CMK (cell line): ENCODE measurements around the gene ALDH1A3.

Experiments used
- DNase-seq: peaks from one replicate; pipeline ENCODE4 v3.0.0-alpha.2; 2010; ENCODE audit warnings: low read depth

The ALDH1A3 gene

GRCh38 chr15:100926971-100927756, 47.5 kb downstream of the ALDH1A3 start:
- no peak for DNase-seq

DNA sequence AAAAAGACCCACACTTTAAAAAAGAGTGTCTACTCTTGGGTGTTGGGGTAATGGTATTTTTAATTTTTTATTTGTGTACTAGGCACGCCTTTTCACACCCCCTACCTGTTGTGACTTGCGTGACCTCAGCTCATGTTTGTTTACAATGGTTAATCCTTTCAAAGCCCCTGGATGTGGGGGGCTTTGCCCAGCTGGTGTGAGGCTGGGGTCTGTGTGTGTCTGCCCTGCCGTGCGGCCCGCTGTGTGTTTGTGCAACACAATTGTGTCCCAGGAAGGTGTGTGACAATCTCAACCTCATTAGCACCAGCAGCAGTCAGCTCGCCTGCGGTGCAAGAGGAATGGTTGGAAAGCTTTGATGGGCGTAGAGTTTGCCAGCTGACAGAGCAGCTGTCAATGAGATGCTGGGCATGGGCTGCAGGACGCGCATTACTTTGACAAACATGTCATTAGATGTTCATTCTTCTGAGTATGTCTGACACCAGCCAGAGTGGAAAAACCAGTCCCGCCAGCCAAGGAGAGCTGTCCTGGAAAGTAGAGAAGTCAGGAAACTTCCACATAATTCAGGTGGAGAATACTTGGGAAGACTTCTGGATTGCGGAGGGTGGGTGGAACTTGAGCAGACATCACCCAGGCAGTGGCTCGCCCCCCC, 49.1 kb downstream of the ALDH1A3 start:
- DNase-seq: no peak

DNA sequence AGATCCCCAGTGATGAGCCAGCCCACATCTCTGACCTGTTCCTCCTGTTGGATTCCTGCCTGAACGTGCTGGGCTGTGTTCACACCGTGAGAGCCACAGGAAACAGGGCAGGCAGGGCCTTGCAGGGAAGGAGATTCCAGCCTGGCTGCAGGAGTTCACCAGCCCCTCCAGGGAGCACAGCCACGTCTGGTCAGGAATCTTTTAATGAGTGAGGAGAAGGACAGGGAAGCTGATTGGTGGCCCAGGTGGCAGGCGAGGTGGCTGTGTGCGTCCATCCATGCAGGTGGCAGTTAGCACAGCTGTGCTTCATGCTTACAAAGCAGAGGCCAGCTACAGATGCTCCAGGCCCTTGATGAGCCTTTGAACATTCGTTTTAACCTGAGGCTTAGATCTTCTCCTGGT, 50.0 kb downstream of the ALDH1A3 start:
- DNase-seq: no peak

GRCh38 chr15:100930306-100930848, 50.7 kb downstream of the ALDH1A3 start:
- DNase-seq: no peak

DNA sequence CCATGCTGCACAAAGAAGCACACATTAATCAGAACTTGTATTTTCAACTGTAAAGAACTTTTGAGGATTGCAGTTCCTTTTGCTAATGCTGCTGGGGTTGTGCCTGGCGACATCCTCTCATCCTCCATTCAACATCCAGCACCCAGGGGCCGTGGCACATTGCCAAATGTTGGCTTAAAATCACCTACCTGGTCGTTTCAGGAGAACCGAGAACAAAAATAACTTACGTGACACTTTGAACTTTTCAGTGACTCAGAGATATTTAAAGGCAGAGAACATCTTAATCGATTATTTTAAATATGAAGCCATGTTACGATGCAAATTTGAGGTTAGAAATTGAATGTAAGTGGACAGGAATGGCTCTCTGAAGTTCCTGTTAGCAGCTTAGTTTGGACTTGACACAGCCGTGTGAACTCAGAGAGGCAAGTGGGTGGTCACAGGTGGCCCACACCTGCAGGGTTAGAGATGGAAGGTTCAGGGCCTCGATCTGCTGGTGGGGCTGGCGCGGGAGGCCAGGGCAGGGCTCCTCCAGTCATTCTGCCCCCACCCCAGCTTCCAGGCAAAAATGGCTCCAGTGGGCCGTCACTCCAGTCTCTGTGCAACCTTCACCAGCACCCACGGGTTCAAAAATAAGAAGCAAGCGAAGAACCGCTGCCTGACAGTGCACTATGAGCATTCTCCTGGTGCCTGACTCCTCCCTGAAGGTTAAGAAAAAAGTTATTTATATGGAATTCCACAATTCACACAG, 51.7 kb downstream of the ALDH1A3 start:
- DNase-seq: no peak

GRCh38 chr15:100932676-100933348, 53.2 kb downstream of the ALDH1A3 start:
- DNase-seq: no peak

GRCh38 chr15:100934166-100934565, 54.5 kb downstream of the ALDH1A3 start:
- no peak for DNase-seq

GRCh38 chr15:100934726-100935125, 55.1 kb downstream of the ALDH1A3 start:
- DNase-seq: no peak

DNA sequence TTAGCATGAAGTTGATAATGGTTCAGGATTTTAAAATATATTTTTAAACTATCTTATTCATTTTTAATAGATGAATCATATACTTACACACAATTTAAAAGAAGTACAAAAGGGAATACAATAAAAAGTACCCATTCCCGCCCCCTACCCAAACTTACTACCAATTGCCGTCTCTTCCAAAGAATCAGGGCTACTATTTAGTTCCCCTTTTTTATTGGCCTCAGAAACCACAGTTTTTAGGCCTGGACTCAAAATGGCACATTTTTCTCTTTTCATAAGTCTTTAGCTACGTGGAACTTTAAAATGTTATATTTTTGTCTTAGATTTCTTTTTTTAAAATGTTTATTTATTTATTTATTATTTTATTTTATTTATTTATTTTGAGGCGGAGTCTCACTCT, 57.5 kb downstream of the ALDH1A3 start:
- DNase-seq: no peak

DNA sequence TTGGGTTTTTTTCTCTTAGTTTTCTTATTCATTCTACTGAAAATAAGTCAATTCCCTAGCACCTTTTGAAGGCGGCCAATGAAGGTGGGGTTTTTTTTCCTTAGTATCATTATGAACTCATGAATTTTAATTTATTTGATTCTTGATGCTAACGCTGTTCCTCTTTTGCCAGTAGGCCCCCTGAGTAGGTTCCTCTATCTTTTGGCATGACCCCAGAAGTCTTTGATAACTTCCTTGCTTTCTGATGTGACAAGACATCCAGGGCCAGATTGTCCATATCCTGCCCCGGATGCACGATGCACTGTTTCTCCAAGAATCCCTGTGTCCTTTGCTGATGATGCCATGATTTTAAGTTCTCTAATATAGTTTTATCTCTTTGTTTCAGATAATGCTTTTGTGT, 60.2 kb downstream of the ALDH1A3 start:
- DNase-seq: no peak

DNA sequence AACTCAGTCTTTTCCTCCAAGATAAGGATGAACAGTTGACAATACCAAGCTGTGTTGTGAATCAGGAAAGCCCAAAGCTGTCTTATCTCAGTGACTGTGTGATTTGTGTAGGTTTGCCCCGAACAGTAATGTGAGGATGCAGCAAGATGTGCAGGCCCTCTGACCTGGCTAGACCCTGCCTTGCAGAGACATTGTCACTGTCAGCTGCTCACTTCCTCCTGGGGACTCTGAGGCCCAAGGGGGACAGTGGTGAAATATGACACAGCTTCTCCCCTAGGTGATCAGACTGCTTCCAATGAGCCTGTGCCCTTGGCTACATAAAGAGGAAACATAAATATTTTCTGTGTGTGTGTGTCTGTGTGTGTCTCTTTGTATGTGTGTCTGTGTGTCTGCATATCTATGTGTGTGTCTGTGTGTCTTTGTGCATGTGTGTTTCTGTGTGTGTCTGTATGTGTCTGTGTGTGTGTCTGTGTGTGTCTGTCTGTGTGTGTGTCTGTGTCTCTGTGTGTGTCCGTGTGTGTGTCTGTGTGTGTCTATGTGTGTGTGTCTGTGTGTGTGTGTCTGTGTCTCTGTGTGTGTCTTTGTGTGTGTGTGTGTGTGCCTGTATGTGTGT, 61.2 kb downstream of the ALDH1A3 start:
- DNase-seq: no peak

DNA sequence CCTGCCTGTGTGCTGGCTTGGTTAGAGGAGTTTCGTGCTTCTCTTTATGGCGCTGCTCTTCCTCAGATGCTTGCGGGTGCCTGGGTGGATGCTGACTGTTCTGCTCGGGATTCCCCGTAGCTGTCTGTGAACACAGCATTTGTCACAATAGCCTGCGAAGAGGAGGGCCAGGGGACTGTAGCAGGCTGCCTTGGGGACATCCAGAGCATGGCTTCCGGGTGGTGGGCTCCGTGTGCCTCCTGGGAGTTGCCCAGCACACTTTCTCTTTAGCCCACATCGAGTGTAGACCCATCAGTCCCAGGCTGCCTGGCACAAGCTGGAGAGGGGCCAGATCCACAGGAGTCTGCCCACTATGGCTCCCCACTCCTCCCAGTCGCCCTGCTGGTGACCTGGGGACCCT, 61.9 kb downstream of the ALDH1A3 start:
- DNase-seq: no peak

DNA sequence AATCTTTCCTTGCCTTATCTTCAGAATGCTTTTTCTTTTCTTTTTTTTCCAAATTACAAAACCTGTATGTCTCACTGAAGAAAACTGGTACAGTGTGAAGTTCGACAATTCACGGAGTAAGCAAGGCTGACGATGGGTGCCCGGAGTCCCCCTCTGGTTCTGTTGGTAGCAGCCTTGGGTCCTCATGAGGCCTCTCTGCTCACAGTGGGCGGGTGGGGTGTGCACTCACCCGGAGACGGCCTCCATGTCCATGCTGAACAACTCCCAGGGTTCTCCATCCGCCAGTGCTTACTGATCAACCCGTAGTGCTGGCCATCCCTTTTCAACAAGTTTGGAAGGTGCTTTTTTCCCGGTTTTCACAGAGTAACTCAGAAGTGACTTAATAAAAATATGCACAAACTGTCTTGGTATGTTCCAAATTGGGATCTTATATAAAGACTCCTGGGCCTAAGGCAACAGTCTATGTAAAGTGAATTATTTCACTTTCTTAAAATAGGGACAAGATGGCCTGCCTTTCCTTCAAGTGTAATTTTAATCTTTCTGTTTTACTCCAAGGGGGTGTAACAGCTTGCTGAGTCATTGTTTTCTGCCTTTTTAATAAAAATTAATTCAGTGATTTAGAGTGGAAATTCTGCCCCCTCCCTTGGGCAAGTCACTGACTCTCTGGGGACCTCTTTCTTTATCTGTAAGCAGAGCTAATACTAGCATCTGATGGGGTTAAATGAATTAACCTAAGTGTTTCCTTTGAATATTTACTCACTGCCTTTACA, 63.2 kb downstream of the ALDH1A3 start:
- no peak for DNase-seq

- DNase-seq: no peak
Measured at GRCh38 chr15:100944244-100944895, 64.7 kb downstream of the ALDH1A3 start.

GRCh38 chr15:100944986-100945385, 65.4 kb downstream of the ALDH1A3 start:
- no peak for DNase-seq

DNA sequence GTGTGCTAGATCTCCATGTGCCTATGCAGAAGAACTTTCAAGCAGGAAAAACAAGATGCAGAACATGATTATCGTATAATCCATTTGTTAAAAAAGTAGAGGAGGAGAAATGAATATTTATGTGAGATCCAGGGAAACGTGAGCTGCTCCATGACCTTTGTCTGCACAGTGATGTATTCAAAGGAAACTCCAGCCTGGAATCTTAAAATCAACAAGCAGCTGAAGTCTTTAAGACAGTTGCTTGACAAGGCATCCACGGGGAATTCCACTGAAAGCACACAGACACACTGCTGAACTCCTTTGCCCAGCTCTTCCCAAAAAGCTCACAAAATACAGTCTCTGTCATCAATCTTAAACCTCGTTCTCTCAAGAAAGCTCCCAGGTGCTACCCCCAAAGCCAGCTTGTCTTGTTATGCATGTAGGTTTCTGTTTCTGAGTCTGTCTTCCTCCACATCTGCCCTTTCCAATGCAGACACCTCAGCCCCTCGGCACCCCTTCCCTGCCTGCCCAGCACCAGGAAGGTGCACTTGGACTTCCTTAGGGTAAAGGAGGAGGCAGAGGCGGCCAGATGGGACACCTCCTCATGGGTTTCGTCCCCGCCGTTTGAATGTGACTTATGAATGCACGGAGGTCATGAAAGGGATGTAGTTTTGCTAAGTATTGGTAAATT, 68.3 kb downstream of the ALDH1A3 start:
- DNase-seq: no peak

DNA sequence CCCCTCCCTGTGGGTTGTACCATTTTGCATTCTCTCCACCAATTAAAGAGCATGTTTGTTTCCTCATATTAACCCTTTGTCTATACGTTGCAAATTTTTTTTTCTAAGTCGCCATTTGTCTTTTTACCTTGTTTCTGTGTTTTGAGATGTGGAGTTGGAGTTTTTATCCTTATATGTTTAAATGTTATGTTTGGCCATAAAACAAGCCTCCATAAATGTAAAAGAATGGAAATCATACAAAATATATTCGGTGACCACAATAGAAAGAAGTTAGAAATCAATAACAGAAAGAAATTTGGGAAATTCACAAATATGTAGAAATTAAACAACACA, 68.8 kb downstream of the ALDH1A3 start:
- no peak for DNase-seq

DNA sequence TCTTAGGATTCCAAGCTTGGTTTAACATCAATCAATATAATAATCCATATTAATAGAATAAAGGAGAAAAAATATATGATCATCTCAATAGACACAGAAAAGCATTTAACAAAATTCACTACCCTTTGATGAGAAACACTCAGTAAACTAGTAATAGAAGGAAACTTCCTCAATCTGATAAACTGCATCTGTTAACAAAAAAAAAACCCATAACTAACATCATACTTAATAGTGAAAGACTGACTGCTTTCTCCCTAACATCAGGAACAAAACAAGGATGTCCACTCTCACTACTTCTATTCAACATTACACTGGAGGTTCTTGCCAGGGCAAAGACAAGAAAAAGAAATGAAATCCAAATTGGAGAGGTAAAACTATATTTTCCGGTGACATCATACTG, 70.1 kb downstream of the ALDH1A3 start:
- no peak for DNase-seq

GRCh38 chr15:100951965-100952364, 72.3 kb downstream of the ALDH1A3 start:
- DNase-seq: no peak

DNA sequence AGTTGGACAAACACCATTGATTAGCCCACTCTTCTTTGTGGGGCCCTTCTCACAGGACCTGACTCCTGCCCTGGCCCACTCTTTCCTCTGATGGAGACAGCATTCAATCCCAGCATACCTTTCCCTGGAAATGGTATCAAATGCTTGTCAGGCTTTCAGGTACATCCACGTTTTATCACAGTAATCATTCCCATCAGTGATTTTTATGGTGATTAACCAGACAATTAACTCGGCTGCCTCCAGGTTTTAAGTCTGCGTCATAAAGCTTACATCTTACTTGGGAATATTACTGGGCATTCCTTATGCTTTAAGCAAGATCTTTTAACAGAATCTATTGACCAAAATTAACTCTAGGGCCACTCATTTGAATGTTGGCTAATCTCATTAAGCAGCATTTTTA, 72.9 kb downstream of the ALDH1A3 start:
- DNase-seq: no peak
